Measurements from ENCODE around the gene HAUS2. TPM values are rescaled to one million over a fixed set of nuclear protein-coding genes. Genes with fewer than 3 reads are reported as not detected.
A peak's percentile ranks its signal among the peaks of the same experiment; 100 is the strongest.

Gene HAUS2
- total RNA-seq, 2 donors from 2014 or later = 32.9 to 34.4 TPM

DNA sequence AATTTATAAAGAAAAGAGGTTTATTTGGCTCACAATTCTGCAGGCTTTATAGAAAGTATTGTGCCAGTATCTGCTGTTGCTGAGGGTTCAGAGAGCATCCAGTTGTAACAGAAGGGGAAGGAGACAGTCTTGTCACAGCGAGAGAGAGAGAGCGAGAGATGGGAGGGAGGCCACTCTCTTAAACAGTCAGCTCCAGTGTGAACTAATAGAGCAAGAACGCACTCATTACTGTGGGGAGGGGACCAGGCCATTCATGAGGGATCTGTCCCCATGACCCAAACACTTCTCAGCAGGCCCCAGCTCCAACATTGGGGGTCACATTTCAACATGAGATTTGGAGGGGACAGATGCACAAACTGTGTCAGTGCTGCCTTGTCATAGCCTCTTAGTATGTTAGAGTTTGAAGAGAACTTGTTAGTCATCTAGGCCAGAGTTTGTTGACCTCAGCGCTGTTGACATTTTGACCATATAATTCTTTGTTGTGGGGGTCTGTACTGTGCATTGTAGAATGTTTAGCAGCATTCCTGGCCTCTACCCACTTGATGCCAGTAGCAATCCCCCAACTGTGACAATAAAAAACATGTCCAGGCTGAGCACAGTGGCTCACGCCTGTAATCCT, 42.1 kb downstream of the HAUS2 start:
- 85 to 88% methylated on average over 4 to 5 of the region's 5 CpGs for WGBS, 2 experiments (ENCODE audit: insufficient coverage in 1 of 2, insufficient read length in 1 of 2)
- no peak for DNase-seq
- H3K4me1 Mint-ChIP-seq = no peaks in the 10 kb centered on the region
- TF ChIP-seq, protein P1, sequence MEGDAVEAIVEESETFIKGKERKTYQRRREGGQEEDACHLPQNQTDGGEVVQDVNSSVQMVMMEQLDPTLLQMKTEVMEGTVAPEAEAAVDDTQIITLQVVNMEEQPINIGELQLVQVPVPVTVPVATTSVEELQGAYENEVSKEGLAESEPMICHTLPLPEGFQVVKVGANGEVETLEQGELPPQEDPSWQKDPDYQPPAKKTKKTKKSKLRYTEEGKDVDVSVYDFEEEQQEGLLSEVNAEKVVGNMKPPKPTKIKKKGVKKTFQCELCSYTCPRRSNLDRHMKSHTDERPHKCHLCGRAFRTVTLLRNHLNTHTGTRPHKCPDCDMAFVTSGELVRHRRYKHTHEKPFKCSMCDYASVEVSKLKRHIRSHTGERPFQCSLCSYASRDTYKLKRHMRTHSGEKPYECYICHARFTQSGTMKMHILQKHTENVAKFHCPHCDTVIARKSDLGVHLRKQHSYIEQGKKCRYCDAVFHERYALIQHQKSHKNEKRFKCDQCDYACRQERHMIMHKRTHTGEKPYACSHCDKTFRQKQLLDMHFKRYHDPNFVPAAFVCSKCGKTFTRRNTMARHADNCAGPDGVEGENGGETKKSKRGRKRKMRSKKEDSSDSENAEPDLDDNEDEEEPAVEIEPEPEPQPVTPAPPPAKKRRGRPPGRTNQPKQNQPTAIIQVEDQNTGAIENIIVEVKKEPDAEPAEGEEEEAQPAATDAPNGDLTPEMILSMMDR (conservative IDR thresholded peaks at IDR 0.05) = no peak
- H3K4me3 ChIP-seq (ENCODE audit: low read length) = no peak overlapping the region
- H3K9me3 ChIP-seq (ENCODE audit: control insufficient read depth, low read length) = no peaks in the 10 kb centered on the region
- no peaks in the 10 kb centered on the region for H3K36me3 ChIP-seq (ENCODE audit: control insufficient read depth, insufficient read depth, low read length)
- no peaks in the 10 kb centered on the region for H3K36me3 Mint-ChIP-seq (ENCODE audit: low read depth)
- H3K27ac ChIP-seq (ENCODE audit: low read depth, low read length) = no peak overlapping the region
- H3K4me1 ChIP-seq (ENCODE audit: control insufficient read depth, insufficient read depth, low read length) = no peaks in the 10 kb centered on the region
- peaks cover 9% of the 10 kb centered on the region for H3K27me3 ChIP-seq (ENCODE audit: control insufficient read depth, insufficient read depth, low read length, poor library complexity, severe bottlenecking)
- no peaks in the 10 kb centered on the region for H3K9me3 Mint-ChIP-seq
- no peak overlapping the region for H3K9ac ChIP-seq (ENCODE audit: extremely low read depth, low read length, poor library complexity, severe bottlenecking)
- no peak overlapping the region for H3K4me3 Mint-ChIP-seq
- peaks cover 10% of the 10 kb centered on the region for H3K27me3 Mint-ChIP-seq (ENCODE audit: insufficient read depth)
- no peak overlapping the region for H3K27ac Mint-ChIP-seq

DNA sequence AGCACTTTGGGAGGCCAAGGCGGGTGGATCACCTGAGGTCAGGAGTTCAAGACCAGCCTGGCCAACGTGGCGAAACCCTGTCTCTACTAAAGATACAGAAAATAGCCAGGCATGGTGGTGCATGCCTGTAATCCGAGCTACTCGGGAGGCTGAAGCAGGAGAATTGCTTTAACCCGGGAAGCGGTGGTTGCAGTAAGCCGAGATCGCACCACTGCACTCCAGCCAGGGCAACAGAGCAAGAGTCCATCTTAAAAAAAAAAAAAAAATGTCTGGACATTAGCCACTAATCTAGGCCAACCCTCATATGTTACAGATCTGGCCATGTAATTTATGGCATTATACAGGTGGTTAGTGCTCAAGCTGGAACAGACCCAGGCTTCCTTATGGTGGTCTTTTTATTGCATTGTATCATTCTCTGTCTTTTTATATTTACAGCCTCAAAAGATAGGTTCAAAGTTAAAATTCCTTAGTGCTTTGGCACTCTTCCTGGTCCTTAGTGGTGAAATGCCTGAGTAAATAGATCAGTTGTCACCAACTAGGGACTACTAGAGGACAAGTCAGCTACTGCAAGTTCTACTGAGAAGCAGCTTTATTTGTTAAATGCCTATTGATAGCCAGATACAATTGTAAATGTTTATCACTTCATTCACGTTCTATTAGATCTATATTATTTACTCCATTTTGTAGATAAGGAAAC, 42.7 kb downstream of the HAUS2 start:
- no peak overlapping the region for H3K4me3 ChIP-seq (ENCODE audit: low read length)
- no peak overlapping the region for H3K27ac ChIP-seq (ENCODE audit: low read depth, low read length)
- no peak overlapping the region for H3K9ac ChIP-seq (ENCODE audit: extremely low read depth, low read length, poor library complexity, severe bottlenecking)
- Mint-ChIP-seq H3K27ac (no peak overlapping the region), H3K27me3 (ENCODE audit: insufficient read depth) (peaks cover 4% of the 10 kb centered on the region), H3K4me1 (no peaks in the 10 kb centered on the region), H3K36me3 (ENCODE audit: low read depth) (no peaks in the 10 kb centered on the region), H3K4me3 (no peak overlapping the region), H3K9me3 (no peaks in the 10 kb centered on the region)
- peaks cover 2% of the 10 kb centered on the region for H3K27me3 ChIP-seq (ENCODE audit: control insufficient read depth, insufficient read depth, low read length, poor library complexity, severe bottlenecking)
- no peaks in the 10 kb centered on the region for H3K4me1 ChIP-seq (ENCODE audit: control insufficient read depth, insufficient read depth, low read length)
- no peaks in the 10 kb centered on the region for H3K36me3 ChIP-seq (ENCODE audit: control insufficient read depth, insufficient read depth, low read length)
- 82 to 87% methylated on average over 9 of the region's 10 CpGs for WGBS, 2 experiments (ENCODE audit: insufficient coverage in 1 of 2, insufficient read length in 1 of 2)
- no peak for DNase-seq
- no peaks in the 10 kb centered on the region for H3K9me3 ChIP-seq (ENCODE audit: control insufficient read depth, low read length)
- TF ChIP-seq, protein P1 (conservative IDR thresholded peaks at IDR 0.05) = peak; percentile 74

DNA sequence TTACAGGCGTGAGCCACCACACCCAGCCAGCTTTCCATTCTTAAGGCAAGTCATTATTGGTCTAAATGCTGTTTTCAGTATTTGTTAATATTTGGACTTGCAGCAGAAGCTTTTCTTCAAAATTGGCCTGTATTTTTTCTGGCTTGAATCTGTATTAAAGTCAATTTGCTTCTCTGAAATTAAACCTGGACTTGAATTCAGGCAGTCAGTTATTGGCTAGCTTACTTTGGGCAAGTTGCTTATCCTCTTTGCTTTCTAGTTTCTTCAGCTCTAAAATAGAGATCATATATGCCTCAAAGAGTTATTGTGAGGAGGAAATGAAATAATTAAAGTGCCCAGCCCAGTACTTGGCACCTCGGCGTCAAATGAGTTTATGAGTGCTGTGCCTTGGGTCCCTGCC, 44.1 kb downstream of the HAUS2 start:
- Histone ChIP-seq H3K9me3 (ENCODE audit: control insufficient read depth, low read length) (no peaks in the 10 kb centered on the region), H3K36me3 (ENCODE audit: control insufficient read depth, insufficient read depth, low read length) (no peaks in the 10 kb centered on the region), H3K4me1 (ENCODE audit: control insufficient read depth, insufficient read depth, low read length) (no peaks in the 10 kb centered on the region), H3K27me3 (ENCODE audit: control insufficient read depth, insufficient read depth, low read length, poor library complexity, severe bottlenecking) (no peaks in the 10 kb centered on the region), H3K4me3 (ENCODE audit: low read length) (no peak overlapping the region), H3K27ac (ENCODE audit: low read depth, low read length) (no peak overlapping the region), H3K9ac (ENCODE audit: extremely low read depth, low read length, poor library complexity, severe bottlenecking) (no peak overlapping the region)
- DNase-seq = no peak
- H3K9me3 Mint-ChIP-seq = no peaks in the 10 kb centered on the region
- H3K27me3 Mint-ChIP-seq (ENCODE audit: insufficient read depth) = peaks cover 4% of the 10 kb centered on the region
- TF ChIP-seq, protein P1 (conservative IDR thresholded peaks at IDR 0.05) = no peak
- no peak overlapping the region for H3K4me3 Mint-ChIP-seq
- no peaks in the 10 kb centered on the region for H3K4me1 Mint-ChIP-seq
- H3K27ac Mint-ChIP-seq = no peak overlapping the region
- 98 to 100% methylated on average over 2 to 3 of the region's 3 CpGs for whole genome bisulfite sequencing, 2 experiments (ENCODE audit: insufficient coverage in 1 of 2, insufficient read length in 1 of 2)
- H3K36me3 Mint-ChIP-seq (ENCODE audit: low read depth) = no peaks in the 10 kb centered on the region
